HK-2 (cell line): Measurements from ENCODE around the gene VPS18.
A peak's percentile ranks its signal among the peaks of the same experiment; 100 is the strongest.

ENCODE experiments used
- DNase-seq: peaks from one replicate; pipeline ENCODE4 v3.0.0-alpha.2; 2018; ENCODE audit not compliant: unreplicated experiment

VPS18 gene

GRCh38 chr15:40936234-40936708 is 42.0 kb downstream of the VPS18 start:
- no peak for DNase-seq

- DNase-seq, result no peak
These were observed 42.7 kb downstream of the VPS18 start for GRCh38 chr15:40936709-40937666.

GRCh38 chr15:40937762-40938535 is 43.7 kb downstream of the VPS18 start:
- no peak for DNase-seq

- DNase-seq, result no peak
These were observed 44.3 kb downstream of the VPS18 start for GRCh38 chr15:40938536-40938870.

GRCh38 chr15:40940296-40940801 is 46.1 kb downstream of the VPS18 start:
- no peak for DNase-seq

- DNase-seq, result no peak
These were observed 46.8 kb downstream of the VPS18 start for GRCh38 chr15:40941068-40941527.

- peak; percentile 77 for DNase-seq
These were observed 47.5 kb downstream of the VPS18 start for GRCh38 chr15:40941528-40942336.

GRCh38 chr15:40942337-40942854 is 48.1 kb downstream of the VPS18 start:
- DNase-seq, result no peak

GRCh38 chr15:40942878-40943277 is 48.6 kb downstream of the VPS18 start:
- DNase-seq, result no peak

GRCh38 chr15:40943764-40944365 is 49.6 kb downstream of the VPS18 start:
- DNase-seq, result no peak

- no peak for DNase-seq
These were observed 50.5 kb downstream of the VPS18 start for GRCh38 chr15:40944510-40945296.

GRCh38 chr15:40948706-40949473 is 54.6 kb downstream of the VPS18 start:
- no peak for DNase-seq

GRCh38 chr15:40949756-40950207 is 55.5 kb downstream of the VPS18 start:
- no peak for DNase-seq

GRCh38 chr15:40951764-40952163 is 57.5 kb downstream of the VPS18 start:
- no peak for DNase-seq

GRCh38 chr15:40952301-40952900 is 58.2 kb downstream of the VPS18 start:
- DNase-seq, result no peak

GRCh38 chr15:40952901-40953712 is 58.9 kb downstream of the VPS18 start, which contains the start of gene CHAC1:
Gene CHAC1 (plus strand): TSS chr15:40953471. CDS start chr15:40953584, 113 bp downstream.
- peak; percentile 94 for DNase-seq
